ENCODE data around the gene TAS1R3.

DNA sequence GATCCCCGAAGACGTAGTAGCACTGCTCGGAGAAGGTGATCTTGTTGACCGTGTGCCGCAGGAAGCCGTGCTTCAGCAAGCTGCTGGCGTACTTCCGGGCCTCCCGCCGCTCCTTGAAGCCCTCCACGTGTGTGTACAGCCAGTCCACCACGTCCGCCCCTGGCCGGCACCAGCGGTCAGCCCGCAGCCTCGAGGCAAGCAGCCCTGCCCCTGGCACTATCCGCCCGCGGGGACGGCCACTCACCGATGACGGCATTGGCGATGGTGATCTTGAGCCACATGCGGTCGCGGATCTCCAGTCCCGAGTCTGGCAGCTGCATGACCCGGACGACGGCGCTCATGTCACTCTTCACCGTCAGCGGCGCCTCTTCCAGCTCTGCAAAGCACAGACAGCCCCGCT lies 7.2 kb downstream of the TAS1R3 start:
- TF ChIP-seq POLR2AphosphoS5 (IDR thresholded peaks at IDR 0.05) (no peak), SMC3 (conservative IDR thresholded peaks at IDR 0.05; ENCODE audit: poor library complexity) (no peak), EP300 (conservative IDR thresholded peaks at IDR 0.05; ENCODE audit: poor library complexity, severe bottlenecking) (no peak), EZH2 (IDR thresholded peaks at IDR 0.05; ENCODE audit: borderline replicate concordance, insufficient read depth, low read length, poor library complexity, severe bottlenecking) (no peak), RAD21 (conservative IDR thresholded peaks at IDR 0.05) (no peak)
- TF ChIP-seq, protein P1, sequence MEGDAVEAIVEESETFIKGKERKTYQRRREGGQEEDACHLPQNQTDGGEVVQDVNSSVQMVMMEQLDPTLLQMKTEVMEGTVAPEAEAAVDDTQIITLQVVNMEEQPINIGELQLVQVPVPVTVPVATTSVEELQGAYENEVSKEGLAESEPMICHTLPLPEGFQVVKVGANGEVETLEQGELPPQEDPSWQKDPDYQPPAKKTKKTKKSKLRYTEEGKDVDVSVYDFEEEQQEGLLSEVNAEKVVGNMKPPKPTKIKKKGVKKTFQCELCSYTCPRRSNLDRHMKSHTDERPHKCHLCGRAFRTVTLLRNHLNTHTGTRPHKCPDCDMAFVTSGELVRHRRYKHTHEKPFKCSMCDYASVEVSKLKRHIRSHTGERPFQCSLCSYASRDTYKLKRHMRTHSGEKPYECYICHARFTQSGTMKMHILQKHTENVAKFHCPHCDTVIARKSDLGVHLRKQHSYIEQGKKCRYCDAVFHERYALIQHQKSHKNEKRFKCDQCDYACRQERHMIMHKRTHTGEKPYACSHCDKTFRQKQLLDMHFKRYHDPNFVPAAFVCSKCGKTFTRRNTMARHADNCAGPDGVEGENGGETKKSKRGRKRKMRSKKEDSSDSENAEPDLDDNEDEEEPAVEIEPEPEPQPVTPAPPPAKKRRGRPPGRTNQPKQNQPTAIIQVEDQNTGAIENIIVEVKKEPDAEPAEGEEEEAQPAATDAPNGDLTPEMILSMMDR (IDR thresholded peaks at IDR 0.05; ENCODE audit: poor library complexity, severe bottlenecking) = no peak

Data from neural cell (in vitro differentiated cells).